Activated CD4-positive, alpha-beta T cell treated with anti-CD3 and anti-CD28 coated beads, Interleukin-10, Interleukin-2, amounts not matched to agents 100 ng/mL and 50 ng/mL, durations not matched to agents 16 hours and 8 hours (primary cell): Measurements from ENCODE around the gene S1PR2.
"Not testable (repeated sequence)": the region's sequence is repeated elsewhere in the genome, so short reads cannot be mapped to it uniquely, and the experiment has no call there.

ENCODE experiments used
- DNase-seq: peaks from one replicate; pipeline ENCODE4 v3.0.0-alpha.2; 2020

The S1PR2 gene

DNA sequence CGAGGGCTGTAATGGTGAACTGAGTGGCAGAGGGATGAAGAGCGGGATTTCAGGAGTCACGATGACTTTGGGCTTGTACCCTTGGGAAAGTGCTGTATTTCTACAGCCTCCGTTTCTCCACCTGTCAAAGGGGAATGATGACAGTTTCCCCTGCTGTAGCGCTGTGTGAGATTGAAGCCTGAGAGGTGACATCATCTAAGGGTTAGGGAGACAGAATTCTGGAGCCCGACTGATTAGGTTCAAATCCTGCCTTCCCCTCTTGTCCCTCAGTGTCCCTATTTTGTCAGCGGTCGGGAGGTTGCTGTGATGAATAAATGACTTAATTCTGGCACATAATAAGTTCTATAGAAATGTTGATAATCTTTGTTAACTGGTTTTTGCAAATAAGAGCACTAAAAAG is 21.6 kb upstream of the S1PR2 start:
- DNase-seq = no peak

DNA sequence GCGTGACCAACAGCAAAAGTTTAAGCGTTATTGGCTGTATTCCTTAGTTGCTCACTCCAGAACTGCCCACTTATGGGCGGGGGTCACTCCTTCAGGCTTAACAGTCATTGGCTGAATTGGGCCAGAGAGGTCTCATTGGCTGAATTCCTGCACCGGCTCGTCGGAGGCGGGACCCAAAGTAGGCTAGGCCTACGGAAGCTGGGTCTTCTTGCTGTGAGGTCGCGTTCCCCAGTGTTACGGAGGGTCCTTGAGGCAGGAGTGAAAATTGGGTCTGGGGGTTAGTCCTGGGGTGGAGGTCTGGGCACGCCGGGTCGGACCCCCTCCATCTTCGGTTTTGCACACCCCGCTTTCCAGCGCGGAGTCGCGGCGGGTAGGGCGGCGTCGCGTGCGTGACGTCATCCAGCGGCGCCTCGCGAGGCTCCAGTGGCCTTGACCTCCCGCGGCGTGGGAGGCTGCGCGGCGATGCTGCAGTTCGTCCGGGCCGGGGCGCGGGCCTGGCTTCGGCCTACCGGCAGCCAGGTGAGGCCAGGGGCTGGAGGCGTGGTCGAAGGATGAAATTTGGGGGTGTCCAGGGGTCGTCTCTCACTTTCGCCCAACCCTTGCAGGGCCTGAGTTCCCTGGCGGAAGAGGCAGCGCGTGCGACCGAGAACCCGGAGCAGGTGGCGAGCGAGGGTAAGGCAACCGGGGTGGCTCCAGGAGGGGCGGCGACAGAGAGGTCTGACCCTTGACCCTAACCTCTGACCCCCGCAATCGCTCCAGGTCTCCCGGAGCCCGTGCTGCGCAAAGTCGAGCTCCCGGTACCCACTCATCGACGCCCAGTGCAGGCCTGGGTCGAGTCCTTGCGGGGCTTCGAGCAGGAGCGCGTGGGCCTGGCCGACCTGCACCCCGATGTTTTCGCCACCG is 20.9 kb upstream of the S1PR2 start, which contains the start of gene MRPL4:
Gene MRPL4, plus strand, starts transcription at position 423 of the 903 bp plus-strand sequence. Its CDS starts 40 bp downstream, at position 463.
- peak; percentile 99 for DNase-seq

DNA sequence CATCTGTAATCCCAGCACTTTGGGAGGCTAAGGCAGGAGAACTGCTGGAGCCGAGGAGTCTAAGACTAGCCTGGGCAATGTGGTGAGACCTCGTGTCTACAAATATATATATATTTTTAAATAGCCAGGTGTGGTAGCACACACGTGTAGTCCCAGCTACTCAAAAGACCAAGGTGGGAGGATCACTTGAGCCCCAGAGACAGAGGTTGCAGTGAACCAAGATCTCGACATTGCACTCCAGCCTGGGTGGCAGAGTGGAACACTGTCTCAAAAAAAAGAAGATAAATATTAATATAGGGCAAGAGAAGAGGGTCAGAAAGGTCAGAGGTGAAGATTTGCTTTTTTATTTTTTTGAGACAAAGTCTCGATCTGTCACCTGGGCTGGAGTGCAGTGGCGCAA is 15.4 kb upstream of the S1PR2 start:
- DNase-seq = no peak

DNA sequence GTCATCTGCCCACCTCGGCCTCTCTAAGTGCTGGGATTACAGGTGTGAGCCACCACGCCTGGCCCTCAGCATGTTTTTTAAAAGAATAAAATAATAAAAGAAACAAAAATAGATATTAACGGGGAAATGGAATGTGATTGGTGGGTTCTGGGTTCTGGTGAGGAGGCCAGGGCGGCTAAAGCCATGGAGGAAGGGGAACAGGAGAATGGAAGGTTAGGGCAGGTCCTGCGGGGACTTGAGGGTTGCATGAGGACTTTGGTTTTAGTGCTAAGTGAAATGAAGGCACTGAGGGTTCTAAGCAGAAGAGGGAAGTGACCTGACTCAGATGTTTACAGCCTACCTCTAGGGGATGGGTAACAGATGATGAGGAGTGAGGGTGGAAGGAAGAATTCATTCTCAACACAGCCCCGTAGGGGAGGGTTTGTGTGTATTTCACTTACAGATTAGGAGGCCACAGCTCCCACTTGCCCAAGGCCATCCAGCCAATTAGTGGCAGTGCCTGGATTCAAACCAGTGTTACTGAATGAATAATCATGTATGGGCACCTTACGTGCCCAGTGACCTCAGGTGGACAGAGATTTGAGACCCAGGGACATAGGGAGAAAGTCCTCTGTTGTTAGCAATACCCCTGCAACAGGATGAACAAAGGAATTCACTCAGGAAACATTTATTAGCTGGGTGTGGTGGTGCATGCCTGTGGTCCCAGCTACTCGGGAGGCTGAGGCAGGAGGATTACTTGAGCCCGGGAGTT is 14.2 kb upstream of the S1PR2 start:
- DNase-seq = no peak

DNA sequence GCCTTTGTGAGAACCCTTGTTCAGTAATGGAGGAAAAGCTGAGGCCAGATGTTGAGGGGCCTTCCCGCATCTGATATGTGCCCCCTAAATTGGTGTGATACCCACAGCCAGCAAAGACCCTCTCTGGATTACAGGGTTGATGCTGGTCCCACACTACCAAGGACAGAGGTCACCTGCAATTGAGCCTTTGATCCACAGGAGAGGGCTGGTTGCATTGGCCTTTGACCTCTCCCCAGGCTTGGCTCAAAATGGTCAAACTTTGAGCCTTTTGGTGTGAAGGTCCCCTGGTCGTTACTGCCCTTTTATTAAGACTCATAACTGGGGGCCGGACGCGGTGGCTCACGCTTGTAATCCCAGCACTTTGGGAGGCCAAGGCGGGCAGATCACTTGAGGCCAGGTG is 12.5 kb upstream of the S1PR2 start:
- no peak for DNase-seq

DNA sequence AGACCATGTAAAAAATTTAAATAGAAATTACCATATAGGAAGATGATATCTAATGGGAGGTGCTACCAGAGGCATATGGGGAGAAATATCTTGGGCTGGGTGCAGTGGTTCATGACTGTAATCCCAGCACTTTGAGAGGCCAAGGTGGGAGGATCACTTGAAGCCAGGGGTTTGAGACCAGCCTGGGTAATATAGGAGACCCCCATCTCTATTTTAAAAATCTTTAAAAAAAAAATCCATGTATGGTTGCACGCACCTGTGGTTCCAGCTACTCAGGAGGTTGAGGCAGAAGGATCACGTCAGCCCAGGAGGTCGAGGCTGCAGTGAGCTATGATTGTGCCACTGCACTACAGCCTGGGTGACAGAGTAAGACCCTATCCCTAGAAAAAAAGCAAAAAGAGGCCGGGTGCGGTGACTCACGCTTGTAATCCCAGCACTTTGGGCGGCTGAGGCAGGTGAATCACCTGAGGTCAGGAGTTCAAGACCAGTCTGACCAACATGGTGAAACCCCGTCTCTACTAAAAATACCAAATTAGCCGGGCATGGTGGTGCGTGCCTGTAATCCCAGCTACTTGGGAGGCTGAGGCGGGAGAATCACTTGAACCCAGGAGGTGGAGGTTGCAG is 10.8 kb upstream of the S1PR2 start:
- not testable (repeated sequence) for DNase-seq

DNA sequence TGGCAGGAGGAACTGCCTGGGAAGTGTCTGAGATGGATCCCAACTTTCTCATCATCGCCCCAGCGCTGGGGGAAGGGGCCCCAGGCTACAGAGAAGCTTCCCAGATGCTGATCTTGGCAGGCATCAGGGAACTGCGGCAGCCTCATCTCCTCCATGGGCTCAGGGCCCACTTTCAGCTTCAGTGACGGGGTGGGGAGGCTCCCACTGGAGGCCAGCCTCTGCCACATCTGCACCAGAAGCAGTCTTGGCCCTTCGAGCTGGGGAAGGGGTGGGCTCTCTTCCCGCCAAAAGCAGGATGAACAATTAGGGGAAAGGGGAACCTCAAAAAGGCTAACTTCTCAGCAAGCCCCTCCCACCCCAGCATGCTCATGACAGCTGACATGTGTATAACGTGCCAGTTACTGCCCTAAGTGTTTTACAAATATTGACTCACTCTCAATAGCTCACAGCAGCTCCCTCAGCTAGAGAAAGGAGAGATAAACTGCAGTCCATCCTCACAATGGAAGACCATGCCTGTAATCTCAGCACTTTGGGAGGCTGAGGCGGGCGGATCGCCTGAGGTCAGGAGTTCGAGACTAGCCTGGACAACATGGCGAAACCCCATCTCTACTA is 7.1 kb upstream of the S1PR2 start:
- DNase-seq = no peak

DNA sequence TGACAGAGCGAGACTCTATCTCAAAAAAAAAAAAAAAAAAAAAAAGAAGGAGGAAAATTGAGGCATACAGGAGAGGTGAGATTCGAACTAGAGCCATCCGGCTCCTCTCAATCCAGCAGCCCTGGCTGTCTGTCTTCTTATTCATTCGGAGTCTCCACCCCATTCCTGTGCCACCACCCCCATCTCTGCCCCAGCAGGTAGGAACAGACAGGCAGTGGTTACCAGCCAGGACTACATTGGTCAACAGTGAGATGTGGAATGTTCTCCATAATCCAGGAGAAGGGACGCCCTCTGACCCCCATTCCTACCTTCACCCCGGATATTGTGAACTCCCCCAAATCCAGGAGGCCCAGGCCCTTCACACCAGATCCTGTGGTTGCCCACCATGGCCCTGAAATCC is 6.6 kb upstream of the S1PR2 start:
- DNase-seq = no peak

DNA sequence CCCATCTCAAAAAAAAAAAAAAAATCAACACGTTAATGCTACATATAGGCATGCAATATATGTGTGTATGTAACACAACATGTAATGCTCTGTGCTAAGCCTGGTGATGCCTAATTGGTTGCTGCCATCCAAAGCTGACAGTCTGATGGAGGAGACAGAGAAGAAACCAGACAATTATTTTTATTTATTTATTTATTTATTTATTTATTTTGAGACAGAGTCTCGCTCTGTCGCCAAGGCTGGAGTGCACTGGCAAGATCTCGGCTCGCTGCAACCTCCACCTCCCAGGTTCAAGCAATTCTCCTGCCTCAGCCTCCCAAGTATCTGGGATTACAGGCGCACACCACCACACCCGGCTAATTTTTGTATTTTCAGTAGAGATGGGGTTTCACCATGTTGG is 4.3 kb upstream of the S1PR2 start:
- not testable (repeated sequence) for DNase-seq

DNA sequence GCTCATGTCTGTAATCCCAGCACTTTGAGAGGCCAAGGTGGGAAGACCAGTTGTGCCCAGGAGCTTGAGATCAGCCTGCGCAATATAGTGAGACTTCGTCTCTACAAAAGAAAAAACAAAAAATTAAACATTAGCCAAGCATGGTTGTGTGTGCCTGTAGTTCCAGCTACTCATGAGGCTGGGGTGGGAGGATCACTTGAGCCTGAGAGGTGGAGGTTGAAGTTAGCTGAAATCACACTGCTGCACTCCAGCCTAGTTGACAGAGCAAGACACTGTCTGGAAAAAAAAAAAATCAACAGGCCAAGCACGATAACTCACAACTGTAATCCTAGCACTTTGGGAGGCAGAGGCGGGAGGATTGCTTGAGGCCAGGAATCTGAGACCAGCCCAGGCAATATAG is 3.9 kb upstream of the S1PR2 start:
- DNase-seq = no peak

DNA sequence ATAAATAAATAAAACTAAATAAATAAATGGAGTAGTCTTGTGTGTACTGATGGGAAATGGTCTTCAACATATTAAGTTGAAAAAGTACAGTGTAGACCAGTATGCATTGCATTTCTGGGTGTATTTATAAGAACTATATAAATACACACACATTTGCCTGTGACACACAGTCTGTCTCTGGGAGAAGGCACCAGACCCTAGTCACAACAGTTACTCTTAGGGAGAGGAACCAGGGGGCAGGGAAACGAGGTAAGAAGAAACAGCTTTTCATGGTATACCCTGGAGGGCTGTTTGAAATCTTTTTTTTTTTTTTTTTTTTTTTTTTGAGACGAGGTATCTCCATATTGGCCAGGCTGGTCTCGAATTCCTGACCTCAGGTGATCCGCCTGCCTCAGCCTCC is 2.8 kb upstream of the S1PR2 start:
- no peak for DNase-seq

DNA sequence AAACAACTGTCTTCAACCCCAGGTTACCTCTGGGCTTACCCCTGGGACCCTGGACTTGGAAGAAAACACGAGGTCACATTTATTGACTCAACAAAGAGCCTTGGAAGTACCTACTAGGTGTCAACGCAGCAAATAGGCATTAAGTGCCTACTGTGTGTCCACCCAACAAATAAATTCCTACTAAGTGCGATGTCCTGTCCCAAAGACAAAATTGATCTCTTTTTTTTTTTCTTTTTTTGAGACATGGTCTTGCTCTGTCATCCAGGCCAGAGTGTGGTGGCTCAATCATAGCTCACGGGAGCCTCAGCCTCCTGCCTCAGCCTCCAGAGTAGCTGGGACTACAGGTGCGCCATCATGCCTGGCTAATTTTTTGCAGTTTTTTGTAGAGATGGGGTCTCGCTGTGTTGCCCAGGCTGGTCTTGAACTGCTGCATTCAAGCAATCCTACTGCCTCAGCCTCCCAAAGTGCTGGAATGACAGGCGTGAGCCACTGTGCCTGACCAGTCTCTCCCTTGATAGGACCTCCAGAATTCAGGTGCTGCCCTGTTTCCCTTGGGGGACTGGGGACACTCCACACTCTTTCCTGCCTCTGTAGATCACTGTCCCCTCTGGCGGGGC is 589 bp upstream of the S1PR2 start:
- no peak for DNase-seq

DNA sequence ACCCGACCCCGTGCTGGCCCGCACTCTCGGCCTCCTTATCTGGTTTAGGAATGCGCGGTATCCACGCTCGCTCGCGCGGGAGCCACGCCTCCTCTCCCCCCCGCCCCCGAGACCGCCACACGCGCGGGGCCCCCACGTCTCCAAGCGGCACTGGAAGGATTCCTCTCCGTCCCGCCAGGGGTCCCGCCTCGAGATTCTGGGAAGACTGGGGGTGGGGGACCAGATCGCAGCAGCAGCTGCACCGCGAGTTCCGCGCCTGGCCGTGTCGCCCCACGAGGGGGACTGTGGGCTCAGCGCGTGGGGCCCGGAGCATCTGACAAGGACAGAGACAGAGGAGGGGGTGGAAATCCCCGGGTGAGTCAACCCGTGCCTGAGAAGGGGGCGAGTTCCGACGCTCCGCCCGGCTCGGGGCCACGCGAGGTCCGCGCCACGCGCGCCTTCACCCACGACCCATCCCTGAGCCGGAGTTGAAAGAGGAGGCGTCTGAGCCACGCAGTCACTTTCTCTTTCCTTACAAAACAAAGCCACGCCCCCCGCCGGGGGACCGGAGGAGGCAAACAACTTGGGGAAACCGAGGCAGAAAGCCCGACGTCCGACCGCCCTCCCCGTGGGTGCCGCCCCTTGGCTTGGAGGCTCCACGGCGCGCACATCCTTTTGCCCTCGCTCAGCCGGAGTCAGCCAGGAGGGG is 814 bp downstream of the S1PR2 start:
- DNase-seq = peak; percentile 38

DNA sequence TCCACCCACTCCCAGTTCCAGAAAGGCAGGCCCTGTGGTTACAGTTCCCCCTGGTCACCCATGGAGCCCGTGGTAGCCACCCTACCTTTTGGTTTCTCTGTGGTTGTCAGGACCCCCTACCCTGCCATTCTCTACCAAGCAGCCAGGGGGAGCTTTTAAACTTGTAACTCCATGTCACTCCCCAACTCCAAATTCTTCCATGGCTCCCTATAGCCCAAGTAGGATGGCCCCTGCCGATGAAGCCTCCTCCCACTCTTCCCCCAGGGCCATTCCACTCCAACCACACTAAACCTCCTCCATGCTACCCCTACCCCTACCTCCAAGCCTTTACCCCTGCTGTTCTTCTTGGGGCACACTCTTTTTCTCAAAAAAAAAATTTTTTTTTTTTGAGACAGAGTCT is 2.2 kb downstream of the S1PR2 start:
- peak; percentile 58 for DNase-seq

DNA sequence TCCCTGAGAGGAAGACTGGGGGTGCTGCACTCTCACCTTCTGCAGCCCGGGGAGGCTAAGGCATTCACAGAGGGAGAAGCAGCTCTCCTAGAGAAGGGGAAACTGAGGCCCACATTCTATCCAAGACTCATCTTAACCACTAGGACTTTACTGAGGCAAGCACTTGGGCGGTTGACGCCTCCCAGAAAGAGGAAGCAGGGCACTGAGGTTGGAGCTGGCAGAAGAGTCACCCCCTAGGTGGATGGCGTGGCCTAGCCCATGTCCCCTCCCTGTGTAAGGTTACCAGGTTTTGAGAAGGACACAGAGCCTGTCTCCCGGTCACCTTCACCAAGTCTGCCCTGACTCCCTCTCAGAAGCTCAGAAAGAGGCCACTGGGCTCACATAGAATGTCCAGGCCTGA is 2.7 kb downstream of the S1PR2 start:
- no peak for DNase-seq

DNA sequence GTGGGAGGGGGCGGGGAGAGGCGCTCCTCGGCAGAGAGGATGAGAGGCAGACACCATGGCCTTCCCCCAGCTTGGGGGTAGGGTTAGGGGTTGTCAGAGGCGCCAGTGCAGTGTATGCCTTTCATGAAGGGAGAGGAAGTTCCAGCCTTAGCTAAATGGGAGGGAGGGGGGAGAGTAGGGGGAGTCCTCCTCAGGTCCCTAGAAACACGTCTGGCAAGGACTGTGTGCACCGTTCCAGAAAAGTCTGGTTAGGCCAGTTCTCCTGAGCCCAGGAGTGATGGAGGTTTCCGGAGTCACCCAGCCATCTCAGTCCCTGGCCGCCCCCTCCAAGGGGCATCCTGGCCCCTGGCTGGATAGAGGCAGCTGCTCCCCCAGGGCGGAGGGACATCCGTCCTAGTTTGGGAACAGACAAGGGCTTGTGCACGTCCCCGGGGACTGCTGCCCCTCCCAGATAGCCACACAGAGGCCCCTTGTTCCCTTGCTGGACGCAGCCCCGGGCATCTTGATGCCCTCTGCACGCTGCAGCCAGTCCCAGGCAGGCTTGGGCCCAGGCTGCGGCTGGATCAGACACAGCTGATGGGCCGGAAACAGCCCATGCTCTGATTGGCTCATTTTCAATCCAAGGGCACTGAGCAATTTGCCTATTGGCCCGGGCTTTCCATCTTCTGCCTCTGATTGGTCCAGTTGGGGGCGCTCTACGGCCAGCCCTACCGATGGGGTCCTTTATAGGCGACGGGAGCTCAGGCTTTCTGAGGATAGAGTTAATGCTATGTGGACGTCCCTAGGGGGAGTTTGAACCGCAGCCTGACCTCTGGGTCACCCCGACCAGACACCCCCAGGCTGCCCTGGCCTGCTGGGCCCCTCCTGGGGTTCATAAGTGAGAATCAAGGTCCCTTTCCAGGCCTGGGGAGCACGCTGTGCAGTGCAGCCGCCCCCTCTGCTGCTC is 3.8 kb downstream of the S1PR2 start:
- DNase-seq = no peak

DNA sequence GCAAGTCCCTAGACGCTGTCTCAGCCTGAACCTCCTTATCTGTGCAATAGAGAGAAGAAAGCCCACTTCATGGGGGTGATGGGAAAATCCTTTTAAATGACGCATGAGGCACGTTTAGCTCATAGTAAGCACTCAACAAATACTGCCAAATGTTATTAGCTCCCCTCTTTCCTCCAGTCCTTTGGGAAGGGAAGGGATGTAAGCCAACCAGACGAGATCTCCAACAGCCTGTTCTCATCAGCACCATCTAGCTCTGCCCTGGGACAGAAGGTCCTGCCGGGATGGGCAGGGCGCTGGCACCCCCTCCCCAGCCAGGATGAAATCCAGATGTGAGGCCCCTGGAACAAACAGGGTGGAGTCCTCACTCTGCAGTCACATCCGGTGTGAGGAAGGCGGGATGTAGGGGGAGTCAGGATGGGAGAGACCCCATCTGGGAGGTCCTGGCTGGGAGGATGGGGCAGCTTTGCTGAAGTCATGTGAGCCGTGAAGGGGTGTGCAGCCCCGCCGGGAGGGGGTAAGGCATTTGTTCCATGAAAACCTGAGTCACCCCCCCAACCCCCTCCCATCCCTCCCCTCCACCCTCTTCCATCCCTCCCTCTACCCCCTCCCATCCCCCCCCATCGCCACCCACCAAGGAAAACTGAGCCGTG is 4.6 kb downstream of the S1PR2 start:
- DNase-seq = no peak

DNA sequence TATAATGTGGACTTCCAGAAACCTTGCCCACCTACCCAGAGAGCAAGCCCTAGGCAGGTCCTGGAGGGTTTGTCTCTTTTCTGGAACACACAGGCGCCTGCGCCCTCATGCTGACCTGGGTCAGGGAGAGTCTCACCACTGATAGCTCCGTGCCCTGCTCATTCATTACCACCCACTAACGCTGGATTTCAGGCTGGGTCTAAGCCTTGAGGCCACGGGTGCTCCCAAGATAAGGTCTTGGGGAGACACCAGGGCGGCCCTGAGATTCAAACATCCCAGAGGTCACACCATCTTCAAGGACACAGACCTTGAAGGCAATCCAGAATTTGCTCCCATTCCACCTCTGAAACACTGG is 5.1 kb downstream of the S1PR2 start:
- no peak for DNase-seq

DNA sequence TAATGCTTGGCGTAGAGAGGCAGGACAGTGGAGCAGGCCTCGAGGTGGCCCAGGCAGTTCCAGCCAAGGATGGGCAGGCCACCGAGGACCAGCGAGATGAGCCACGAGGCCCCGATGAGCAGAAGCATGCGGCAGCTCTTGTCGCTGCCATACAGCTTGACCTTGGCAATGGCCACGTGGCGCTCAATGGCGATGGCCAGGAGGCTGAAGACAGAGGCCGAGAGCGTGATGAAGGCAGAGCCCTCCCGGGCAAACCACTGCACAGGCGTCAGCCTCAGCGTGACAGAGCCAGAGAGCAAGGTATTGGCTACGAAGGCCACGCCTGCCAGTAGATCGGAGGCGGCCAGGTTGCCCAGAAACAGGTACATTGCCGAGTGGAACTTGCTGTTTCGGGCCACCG is 6.8 kb downstream of the S1PR2 start:
- no peak for DNase-seq

DNA sequence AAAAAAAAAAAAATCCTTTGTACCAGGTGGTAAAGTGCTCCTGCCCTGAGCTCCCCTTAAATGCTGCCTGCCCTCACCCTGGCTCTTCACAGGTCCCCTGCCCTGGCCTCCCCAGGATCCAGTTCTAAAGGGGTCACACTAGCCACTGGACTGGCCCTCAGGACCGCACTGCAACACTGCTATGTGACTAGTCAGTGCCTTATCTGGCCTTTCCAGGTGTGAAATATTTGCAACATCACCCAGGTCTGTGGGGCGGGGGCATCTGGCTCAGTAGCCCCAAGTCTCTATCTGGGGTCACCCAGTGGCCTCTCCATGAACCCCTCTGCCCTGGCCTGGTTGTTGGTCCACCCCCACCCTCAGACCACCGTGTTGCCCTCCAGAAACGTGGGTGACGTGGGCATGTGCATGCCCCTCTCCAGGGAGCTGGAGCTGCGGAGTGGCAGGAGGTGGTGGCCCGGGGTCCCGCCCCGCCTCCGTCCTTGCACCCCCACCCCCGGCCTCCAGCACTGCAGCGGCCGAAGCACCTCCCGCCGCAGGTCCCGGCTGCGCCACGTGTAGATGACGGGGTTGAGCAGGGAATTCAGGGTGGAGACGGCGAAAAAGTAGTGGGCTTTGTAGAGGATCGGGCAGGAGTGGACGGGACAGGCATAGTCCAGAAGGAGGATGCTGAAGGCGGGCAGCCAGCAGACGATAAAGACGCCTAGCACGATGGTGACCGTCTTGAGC is 7.5 kb downstream of the S1PR2 start:
- DNase-seq = no peak
